Liver (tissue), 9 donors: Measurements from ENCODE around the gene SPTBN5. TPM values are rescaled to one million over a fixed set of nuclear protein-coding genes. Genes with fewer than 3 reads are reported as not detected.

Source experiments
- DNase-seq: peaks from one replicate; pipeline ENCODE4 v3.0.0-alpha.2; 2017; ENCODE audit warnings: low spot score
- H3K27ac ChIP-seq, 2 donors: one replicate each; pipeline ENCODE4 v1.7.0; 2013; ENCODE audit warnings: inconsistent platforms in 2 of 2, low read length in 2 of 2, control low read depth in 1 of 2, low read depth in 1 of 2, mild to moderate bottlenecking in 1 of 2
- H3K27me3 ChIP-seq, 4 donors: one replicate each; pipeline versions ENCODE4 v1.6.1 to v1.7.0; 2013; ENCODE audit warnings: low read length in 3 of 4, inconsistent platforms in 1 of 4, mild to moderate bottlenecking in 1 of 4, moderate library complexity in 1 of 4; ENCODE audit not compliant: control insufficient read depth in 4 of 4, insufficient read depth in 4 of 4
- H3K36me3 ChIP-seq, 4 donors: one replicate each; pipeline versions ENCODE4 v1.6.1 to v1.7.0; 2013; ENCODE audit warnings: low read length in 3 of 4, mild to moderate bottlenecking in 3 of 4, low read depth in 1 of 4, moderate library complexity in 1 of 4; ENCODE audit not compliant: control insufficient read depth in 4 of 4, insufficient read depth in 3 of 4
- H3K4me1 ChIP-seq, 4 donors: one replicate each; pipeline versions ENCODE4 v1.6.1 to v1.7.0; 2013; ENCODE audit warnings: low read length in 3 of 4, mild to moderate bottlenecking in 3 of 4, moderate library complexity in 1 of 4; ENCODE audit not compliant: control insufficient read depth in 4 of 4, insufficient read depth in 4 of 4
- H3K4me3 ChIP-seq, 3 donors: one replicate each; pipeline versions ENCODE4 v1.6.1 to v1.7.0; 2013; ENCODE audit warnings: low read length in 3 of 3, control low read depth in 1 of 3, low read depth in 1 of 3, mild to moderate bottlenecking in 1 of 3
- H3K9ac ChIP-seq, 2 donors: one replicate each; pipeline ENCODE4 v1.7.0; 2013; ENCODE audit warnings: low read length in 2 of 2, mild to moderate bottlenecking in 2 of 2, moderate library complexity in 2 of 2, control low read depth in 1 of 2, low read depth in 1 of 2
- H3K9me3 ChIP-seq, 4 donors: one replicate each; pipeline versions ENCODE4 v1.6.1 to v1.7.0; 2013; ENCODE audit warnings: low read length in 3 of 4; ENCODE audit not compliant: control insufficient read depth in 4 of 4
- CTCF ChIP-seq: fragments of 150-350 bp; IDR thresholded peaks from 2 replicates; pipeline ENCODE4 v1.5.1; 2017; ENCODE audit warnings: improper control_type of control experiment, low read depth, low read length; ENCODE audit not compliant: missing input control
- EGR1 ChIP-seq, 2 donors: IDR thresholded peaks; 2 replicates each; pipeline ENCODE4 v1.6.1; 2016 to 2018; ENCODE audit warnings: antibody characterized with exemption in 2 of 2, low read depth in 2 of 2
- FOXA1 ChIP-seq: IDR thresholded peaks from 2 replicates; pipeline ENCODE4 v1.6.1; 2016; ENCODE audit warnings: antibody characterized with exemption
- FOXA2 ChIP-seq: IDR thresholded peaks from 2 replicates; pipeline ENCODE4 v1.6.1; 2016; ENCODE audit warnings: antibody characterized with exemption
- GABPA ChIP-seq, 2 donors: IDR thresholded peaks in 1 of 2; conservative IDR thresholded peaks in 1 of 2; 2 replicates each; pipeline ENCODE4 v1.6.1; 2016; ENCODE audit warnings: antibody characterized with exemption in 2 of 2, mild to moderate bottlenecking in 1 of 2, moderate library complexity in 1 of 2
- HNF4A ChIP-seq, 2 donors: conservative IDR thresholded peaks; 2 replicates each; pipeline ENCODE4 v1.6.1; 2016; ENCODE audit warnings: antibody characterized with exemption in 2 of 2, mild to moderate bottlenecking in 2 of 2
- HNF4G ChIP-seq: IDR thresholded peaks from 2 replicates; pipeline ENCODE4 v1.6.1; 2016; ENCODE audit warnings: antibody characterized with exemption
- JUND ChIP-seq, 2 donors: IDR thresholded peaks; 2 replicates each; pipeline ENCODE4 v1.6.1; 2016; ENCODE audit warnings: antibody characterized with exemption in 2 of 2
- NR2F2 ChIP-seq: IDR thresholded peaks from 2 replicates; pipeline ENCODE4 v1.6.1; 2016; ENCODE audit warnings: antibody characterized with exemption
- RAD21 ChIP-seq, 2 donors: IDR thresholded peaks; 2 replicates each; pipeline ENCODE4 v1.6.1; 2016; ENCODE audit warnings: antibody characterized with exemption in 2 of 2, mild to moderate bottlenecking in 2 of 2
- RXRA ChIP-seq, 2 donors: IDR thresholded peaks; 2 replicates each; pipeline ENCODE4 v1.6.1; 2017 to 2018; ENCODE audit warnings: antibody characterized with exemption in 2 of 2, mild to moderate bottlenecking in 1 of 2
- SP1 ChIP-seq: IDR thresholded peaks from 2 replicates; pipeline ENCODE4 v1.6.1; 2018; ENCODE audit warnings: antibody characterized with exemption, mild to moderate bottlenecking
- TAF1 ChIP-seq: conservative IDR thresholded peaks from 2 replicates; pipeline ENCODE4 v1.6.1; 2016; ENCODE audit warnings: antibody characterized with exemption, mild to moderate bottlenecking
- YY1 ChIP-seq: IDR thresholded peaks from 2 replicates; pipeline ENCODE4 v1.6.1; 2016; ENCODE audit warnings: antibody characterized with exemption, mild to moderate bottlenecking
- ZBTB33 ChIP-seq: IDR thresholded peaks from 2 replicates; pipeline ENCODE4 v1.6.1; 2016; ENCODE audit warnings: antibody characterized with exemption
- WGBS: extraction: QIAGEN DNeasy Blood & Tissue Kit; methylation state at CpG from one replicate; pipeline ENCODE4 v1.1.7; 2013; 5-methylcytosine and 5-hydroxymethylcytosine counted together
- polyA plus RNA-seq, 2 donors: library from polyadenylated mRNA; stranded (reverse) in 1 of 2; unstranded in 1 of 2; fragments of 200-250 nt in 1 of 2; fragments of >200 nt in 1 of 2; fragmentation: Nextera tagmentation in 1 of 2; extraction: Ambion mirVana in 1 of 2; gene quantifications; one replicate each; pipeline versions ENCODE4 v1.2.1 to v1.2.3, GENCODE V29; 2013 to 2015
- total RNA-seq, 2 donors: library from RNA; depleted of rRNA; stranded (reverse); fragments of >200 nt; gene quantifications; one replicate each; pipeline ENCODE4 v1.2.3, GENCODE V29; 2014
- TF ChIP-seq, protein P1 (sequence below): IDR thresholded peaks from 2 replicates; pipeline ENCODE4 v1.6.1; 2016; ENCODE audit warnings: antibody characterized with exemption
- TF ChIP-seq, protein P2 (sequence below): IDR thresholded peaks from 2 replicates; pipeline ENCODE4 v1.6.1; 2016; ENCODE audit warnings: antibody characterized with exemption, mild to moderate bottlenecking
- TF ChIP-seq, protein P3 (sequence below): IDR thresholded peaks from 2 replicates; pipeline ENCODE4 v1.6.1; 2016; ENCODE audit warnings: antibody characterized with exemption
- donor health status: healthy.
- donor health status: healthy.
- donor health status: healthy.
- donor health status: healthy.
- donor health status: healthy.

The SPTBN5 gene
- total and polyA plus RNA-seq, 4 donors = 0.12 to 1.7 (median 0.17) TPM

GRCh38 chr15:41884458-41884857, 9.4 kb downstream of the SPTBN5 start:
- DNase-seq = no peak
- H3K36me3 ChIP-seq = no peaks in the 10 kb centered on the region
- no peak overlapping the region for H3K4me3 ChIP-seq
- no peak for TF ChIP-seq GABPA (IDR thresholded peaks at IDR 0.05 in 1 of 2, conservative IDR thresholded peaks at IDR 0.05 in 1 of 2)
- TF ChIP-seq HNF4A (conservative IDR thresholded peaks at IDR 0.05) = peak; percentile 81 to 91
- peak in 1 of 2 donors; percentile 39 for TF ChIP-seq EGR1 (IDR thresholded peaks at IDR 0.05; ENCODE audit: low read depth in 2 of 2)
- peak; percentile 91 for TF ChIP-seq SP1
- no peak for TF ChIP-seq CTCF
- TF ChIP-seq HNF4G = peak; percentile 50
- TF ChIP-seq ZBTB33 = no peak
- TF ChIP-seq FOXA1 = peak; percentile 73
- TF ChIP-seq, protein P1, sequence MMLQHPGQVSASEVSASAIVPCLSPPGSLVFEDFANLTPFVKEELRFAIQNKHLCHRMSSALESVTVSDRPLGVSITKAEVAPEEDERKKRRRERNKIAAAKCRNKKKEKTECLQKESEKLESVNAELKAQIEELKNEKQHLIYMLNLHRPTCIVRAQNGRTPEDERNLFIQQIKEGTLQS = no peak
- TF ChIP-seq RXRA (IDR thresholded peaks at IDR 0.05) = peak; percentile 97 to 99
- TF ChIP-seq JUND (IDR thresholded peaks at IDR 0.05) = peak; percentile 66 to 84
- peak; percentile 85 for TF ChIP-seq NR2F2
- TF ChIP-seq, protein P2, sequence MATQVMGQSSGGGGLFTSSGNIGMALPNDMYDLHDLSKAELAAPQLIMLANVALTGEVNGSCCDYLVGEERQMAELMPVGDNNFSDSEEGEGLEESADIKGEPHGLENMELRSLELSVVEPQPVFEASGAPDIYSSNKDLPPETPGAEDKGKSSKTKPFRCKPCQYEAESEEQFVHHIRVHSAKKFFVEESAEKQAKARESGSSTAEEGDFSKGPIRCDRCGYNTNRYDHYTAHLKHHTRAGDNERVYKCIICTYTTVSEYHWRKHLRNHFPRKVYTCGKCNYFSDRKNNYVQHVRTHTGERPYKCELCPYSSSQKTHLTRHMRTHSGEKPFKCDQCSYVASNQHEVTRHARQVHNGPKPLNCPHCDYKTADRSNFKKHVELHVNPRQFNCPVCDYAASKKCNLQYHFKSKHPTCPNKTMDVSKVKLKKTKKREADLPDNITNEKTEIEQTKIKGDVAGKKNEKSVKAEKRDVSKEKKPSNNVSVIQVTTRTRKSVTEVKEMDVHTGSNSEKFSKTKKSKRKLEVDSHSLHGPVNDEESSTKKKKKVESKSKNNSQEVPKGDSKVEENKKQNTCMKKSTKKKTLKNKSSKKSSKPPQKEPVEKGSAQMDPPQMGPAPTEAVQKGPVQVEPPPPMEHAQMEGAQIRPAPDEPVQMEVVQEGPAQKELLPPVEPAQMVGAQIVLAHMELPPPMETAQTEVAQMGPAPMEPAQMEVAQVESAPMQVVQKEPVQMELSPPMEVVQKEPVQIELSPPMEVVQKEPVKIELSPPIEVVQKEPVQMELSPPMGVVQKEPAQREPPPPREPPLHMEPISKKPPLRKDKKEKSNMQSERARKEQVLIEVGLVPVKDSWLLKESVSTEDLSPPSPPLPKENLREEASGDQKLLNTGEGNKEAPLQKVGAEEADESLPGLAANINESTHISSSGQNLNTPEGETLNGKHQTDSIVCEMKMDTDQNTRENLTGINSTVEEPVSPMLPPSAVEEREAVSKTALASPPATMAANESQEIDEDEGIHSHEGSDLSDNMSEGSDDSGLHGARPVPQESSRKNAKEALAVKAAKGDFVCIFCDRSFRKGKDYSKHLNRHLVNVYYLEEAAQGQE = peak; percentile 38
- TF ChIP-seq TAF1 = no peak
- TF ChIP-seq RAD21 (IDR thresholded peaks at IDR 0.05) = peak in 1 of 2 donors; percentile 53
- TF ChIP-seq, protein P3, sequence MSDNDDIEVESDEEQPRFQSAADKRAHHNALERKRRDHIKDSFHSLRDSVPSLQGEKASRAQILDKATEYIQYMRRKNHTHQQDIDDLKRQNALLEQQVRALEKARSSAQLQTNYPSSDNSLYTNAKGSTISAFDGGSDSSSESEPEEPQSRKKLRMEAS = no peak
- TF ChIP-seq YY1 = peak; percentile 66
- peak; percentile 57 for TF ChIP-seq FOXA2
- H3K27ac ChIP-seq = peak overlapping the region; percentile 21 to 22
- no peaks in the 10 kb centered on the region for H3K27me3 ChIP-seq
- WGBS = 38% methylated on average over 7 of the region's 7 CpGs
- H3K9me3 ChIP-seq = no peaks in the 10 kb centered on the region
- no peak overlapping the region for H3K9ac ChIP-seq
- H3K4me1 ChIP-seq = peaks cover 26 to 50% (median 38%) of the 10 kb centered on the region in 4 donors
